Bronchial epithelial cell (primary cell): ENCODE results near the gene RRP36. TPM values are rescaled to one million over a fixed set of nuclear protein-coding genes. Genes with fewer than 3 reads are reported as not detected.

Source experiments
- DNase-seq: peaks from one replicate; pipeline ENCODE4 v3.0.0-alpha.2; 2010; ENCODE audit warnings: low read depth
- FAIRE-seq: peaks from 2 replicates; lab custom pipeline; 2011; peaks lifted over from hg19 to GRCh38; lab: Jason Lieb, UNC
- H3K27me3 ChIP-seq: 2 replicates; pipeline ENCODE4 v1.5.1; 2011; ENCODE audit warnings: low read length; ENCODE audit not compliant: control insufficient read depth, insufficient read depth
- H3K36me3 ChIP-seq: 2 replicates; pipeline ENCODE4 v1.5.1; 2011; ENCODE audit warnings: low read length; ENCODE audit not compliant: control insufficient read depth, insufficient read depth
- H3K4me3 ChIP-seq: 2 replicates; pipeline ENCODE4 v1.5.1; 2011; ENCODE audit warnings: mild to moderate bottlenecking, low read depth, low read length, control low read depth
- CTCF ChIP-seq: IDR thresholded peaks from 2 replicates; pipeline ENCODE4 v1.5.1; 2011; ENCODE audit warnings: mild to moderate bottlenecking, moderate library complexity, low read length, control low read depth, inconsistent platforms; ENCODE audit not compliant: insufficient read depth, severe bottlenecking
- total RNA-seq: library from RNA; depleted of rRNA; stranded (reverse); fragments of >200 nt; gene quantifications from 2 replicates; pipeline ENCODE4 v1.2.1, GENCODE V29; 2014

RRP36 gene
- total RNA-seq, 1 donor from 2014 or later = 97.1 TPM

- TF ChIP-seq CTCF = no peak
- DNase-seq (no peak), FAIRE-seq (no peak)
- H3K36me3 ChIP-seq = peaks cover 20% of the 10 kb centered on the region
- no peaks in the 10 kb centered on the region for H3K27me3 ChIP-seq
- no peak overlapping the region for H3K4me3 ChIP-seq
Measured at GRCh38 chr6:43016943-43017334, 4.5 kb upstream of the RRP36 start.

- DNase-seq = no peak
- no peak overlapping the region for H3K4me3 ChIP-seq
- FAIRE-seq = no peak
- no peaks in the 10 kb centered on the region for H3K27me3 ChIP-seq
- H3K36me3 ChIP-seq = peaks cover 16% of the 10 kb centered on the region
- no peak for TF ChIP-seq CTCF
Measured at GRCh38 chr6:43019152-43019551, 2.3 kb upstream of the RRP36 start.

GRCh38 chr6:43020052-43020705 lies 1.2 kb upstream of the RRP36 start:
- H3K27me3 ChIP-seq = no peaks in the 10 kb centered on the region
- no peak for TF ChIP-seq CTCF
- no peak overlapping the region for H3K4me3 ChIP-seq
- no peak for FAIRE-seq
- peaks cover 21% of the 10 kb centered on the region for H3K36me3 ChIP-seq
- no peak for DNase-seq

GRCh38 chr6:43020847-43021246 lies 576 bp upstream of the RRP36 start:
- Histone ChIP-seq H3K36me3 (peaks cover 24% of the 10 kb centered on the region), H3K27me3 (no peaks in the 10 kb centered on the region), H3K4me3 (peak overlapping the region; percentile 99)
- DNase-seq (no peak), FAIRE-seq (no peak)
- no peak for TF ChIP-seq CTCF

GRCh38 chr6:43024436-43024835 lies 3.0 kb downstream of the RRP36 start:
- Histone ChIP-seq H3K4me3 (no peak overlapping the region), H3K36me3 (peaks cover 31% of the 10 kb centered on the region), H3K27me3 (no peaks in the 10 kb centered on the region)
- DNase-seq (no peak), FAIRE-seq (no peak)
- TF ChIP-seq CTCF = no peak

GRCh38 chr6:43026365-43026764 lies 4.9 kb downstream of the RRP36 start:
- DNase-seq (no peak), FAIRE-seq (no peak)
- Histone ChIP-seq H3K4me3 (no peak overlapping the region), H3K36me3 (peaks cover 33% of the 10 kb centered on the region), H3K27me3 (no peaks in the 10 kb centered on the region)
- no peak for TF ChIP-seq CTCF
